ENCODE data around the gene TTC28.

The TTC28 gene

GRCh38 chr22:28637225-28637624 lies 42.4 kb downstream of the TTC28 start:
- H3K4me3 ChIP-seq (ENCODE audit: low read length) = no peak overlapping the region
- no peak for DNase-seq (ENCODE audit: low read depth)
- TF ChIP-seq CTCF (IDR thresholded peaks at IDR 0.05; ENCODE audit: insufficient read depth, low read depth, low read length, missing control alignments) = no peak

- TF ChIP-seq CTCF (IDR thresholded peaks at IDR 0.05; ENCODE audit: insufficient read depth, low read depth, low read length, missing control alignments) = no peak
- DNase-seq (ENCODE audit: low read depth) = no peak
- no peak overlapping the region for H3K4me3 ChIP-seq (ENCODE audit: low read length)
Measured at GRCh38 chr22:28630177-28630574, 49.5 kb downstream of the TTC28 start.

- TF ChIP-seq CTCF (IDR thresholded peaks at IDR 0.05; ENCODE audit: insufficient read depth, low read depth, low read length, missing control alignments) = no peak
- H3K4me3 ChIP-seq (ENCODE audit: low read length) = no peak overlapping the region
- DNase-seq (ENCODE audit: low read depth) = peak; percentile 44
Measured at GRCh38 chr22:28629420-28630176, 50.0 kb downstream of the TTC28 start.

GRCh38 chr22:28628766-28629165 lies 50.9 kb downstream of the TTC28 start:
- H3K4me3 ChIP-seq (ENCODE audit: low read length) = no peak overlapping the region
- no peak for TF ChIP-seq CTCF (IDR thresholded peaks at IDR 0.05; ENCODE audit: insufficient read depth, low read depth, low read length, missing control alignments)
- DNase-seq (ENCODE audit: low read depth) = no peak

- no peak for DNase-seq (ENCODE audit: low read depth)
- H3K4me3 ChIP-seq (ENCODE audit: low read length) = no peak overlapping the region
- no peak for TF ChIP-seq CTCF (IDR thresholded peaks at IDR 0.05; ENCODE audit: insufficient read depth, low read depth, low read length, missing control alignments)
Measured at GRCh38 chr22:28627791-28628190, 51.8 kb downstream of the TTC28 start.

GRCh38 chr22:28620244-28620922 lies 59.3 kb downstream of the TTC28 start:
- H3K4me3 ChIP-seq (ENCODE audit: low read length) = no peak overlapping the region
- no peak for DNase-seq (ENCODE audit: low read depth)
- TF ChIP-seq CTCF (IDR thresholded peaks at IDR 0.05; ENCODE audit: insufficient read depth, low read depth, low read length, missing control alignments) = no peak
